ENCODE data around the gene DEFB119. TPM values are rescaled to one million over a fixed set of nuclear protein-coding genes. Genes with fewer than 3 reads are reported as not detected.

Gene DEFB119
- total and polyA plus RNA-seq, 2 experiments from 2014 or later: not detected

GRCh38 chr20:31374346-31374745 lies 16.0 kb downstream of the DEFB119 start:
- H3K27me3 Mint-ChIP-seq (ENCODE audit: insufficient read depth, low read depth, poor library complexity): peaks cover 4% of the 10 kb centered on the region
- no peaks in the 10 kb centered on the region for H3F3A ChIP-seq (replicated peaks; ENCODE audit: low read depth)
- H3K27me3 ChIP-seq (ENCODE audit: insufficient read depth): no peaks in the 10 kb centered on the region
- H3K4me1 Mint-ChIP-seq: no peaks in the 10 kb centered on the region
- no peaks in the 10 kb centered on the region for H3K4me1 ChIP-seq (ENCODE audit: insufficient read depth)
- H3K4me3 ChIP-seq: no peak overlapping the region
- DNase-seq (ENCODE audit: low spot score) (no peak), ATAC-seq (no peak)
- peaks cover 34% of the 10 kb centered on the region for H3K36me3 Mint-ChIP-seq (ENCODE audit: low read depth)
- no peaks in the 10 kb centered on the region for H3K79me2 ChIP-seq (replicated peaks; ENCODE audit: insufficient read depth)
- no peak overlapping the region for H2AFZ ChIP-seq
- H4K20me1 ChIP-seq (replicated peaks; ENCODE audit: insufficient read depth): no peaks in the 10 kb centered on the region
- peaks cover 100% of the 10 kb centered on the region for H3K9me3 Mint-ChIP-seq
- H3K4me2 ChIP-seq: no peak overlapping the region
- peaks cover 6% of the 10 kb centered on the region for H3K36me3 ChIP-seq (ENCODE audit: insufficient read depth)
- no peak overlapping the region for H3K4me3 Mint-ChIP-seq
- TF ChIP-seq CTCF (conservative IDR thresholded peaks at IDR 0.05; ENCODE audit: low read depth in 2 of 2) (no peak), EZH2phosphoT487 (IDR thresholded peaks at IDR 0.05; ENCODE audit: unreplicated experiment) (no peak), REST (IDR thresholded peaks at IDR 0.05; ENCODE audit: unreplicated experiment) (no peak), ZNF114 (CRISPR knock-in tag; IDR thresholded peaks at IDR 0.05) (no peak)
- no peak overlapping the region for H3K27ac ChIP-seq (ENCODE audit: low read depth)
- H3K27ac Mint-ChIP-seq: no peak overlapping the region
- H3K9me2 ChIP-seq (ENCODE audit: insufficient read depth): no peaks in the 10 kb centered on the region

- Mint-ChIP-seq H3K27ac (no peak within 1 kb of the TSS), H3K27me3 (ENCODE audit: insufficient read depth, low read depth, poor library complexity) (peaks cover 8% of the 10 kb centered on the region), H3K4me3 (no peak within 1 kb of the TSS), H3K36me3 (ENCODE audit: low read depth) (peaks cover 39% of the 10 kb centered on the region), H3K9me3 (peaks cover 100% of the 10 kb centered on the region), H3K4me1 (no peaks in the 10 kb centered on the region)
- Histone ChIP-seq H2AFZ (no peak within 1 kb of the TSS), H3K27ac (ENCODE audit: low read depth) (no peak within 1 kb of the TSS), H3F3A (replicated peaks; ENCODE audit: low read depth) (no peaks in the 10 kb centered on the region), H3K4me1 (ENCODE audit: insufficient read depth) (no peaks in the 10 kb centered on the region), H4K20me1 (replicated peaks; ENCODE audit: insufficient read depth) (no peaks in the 10 kb centered on the region), H3K4me3 (no peak within 1 kb of the TSS), H3K36me3 (ENCODE audit: insufficient read depth) (peaks cover 6% of the 10 kb centered on the region; the same call in 1 of the 2 replicates), H3K27me3 (ENCODE audit: insufficient read depth) (no peaks in the 10 kb centered on the region), H3K9me2 (ENCODE audit: insufficient read depth) (peaks cover 4% of the 10 kb centered on the region; the same call in 1 of the 2 replicates), H3K4me2 (no peak within 1 kb of the TSS), H3K79me2 (replicated peaks; ENCODE audit: insufficient read depth) (no peaks in the 10 kb centered on the region)
- DNase-seq (ENCODE audit: low spot score): no peak
- ATAC-seq: no peak
- TF ChIP-seq EZH2 (IDR thresholded peaks at IDR 0.05; ENCODE audit: low read depth, unreplicated experiment): no peak
- no peak for TF ChIP-seq POLR2AphosphoS5 (IDR thresholded peaks at IDR 0.05; ENCODE audit: low read depth)
- no peak for TF ChIP-seq ZNF114 (CRISPR knock-in tag; IDR thresholded peaks at IDR 0.05)
- no peak for TF ChIP-seq ZNF462 (CRISPR knock-in tag; IDR thresholded peaks at IDR 0.05)
- no peak for TF ChIP-seq STAT1 (IDR thresholded peaks at IDR 0.05; ENCODE audit: unreplicated experiment)
- TF ChIP-seq EZH2phosphoT487 (IDR thresholded peaks at IDR 0.05; ENCODE audit: unreplicated experiment): no peak
- no peak for TF ChIP-seq ETS1 (IDR thresholded peaks at IDR 0.05)
- no peak for TF ChIP-seq JUNB (IDR thresholded peaks at IDR 0.05; ENCODE audit: unreplicated experiment)
Measured at GRCh38 chr20:31368301-31368700, 22.1 kb downstream of the DEFB119 start, which contains the start of gene DEFB118. Gene DEFB118 (plus strand): TSS chr20:31368601. CDS start chr20:31368651, 50 bp downstream.

Measured in GM23338 (cell line).